Fibroblast of villous mesenchyme (primary cell): ENCODE measurements around the gene GRIK4. TPM values are rescaled to one million over a fixed set of nuclear protein-coding genes. Genes with fewer than 3 reads are reported as not detected.
A peak's percentile ranks its signal among the peaks of the same experiment; 100 is the strongest.

Source experiments
- DNase-seq: peaks from one replicate; pipeline ENCODE4 v3.0.0-alpha.2; 2010; ENCODE audit warnings: low read depth
- H3K4me3 ChIP-seq: 2 replicates; pipeline ENCODE4 v1.5.1; 2011; ENCODE audit warnings: low read depth, mild to moderate bottlenecking, low read length
- CTCF ChIP-seq: IDR thresholded peaks from 2 replicates; pipeline ENCODE4 v1.5.1; 2012; ENCODE audit warnings: low read depth, mild to moderate bottlenecking, low read length; ENCODE audit not compliant: insufficient read depth
- total RNA-seq: library from RNA; depleted of rRNA; stranded (reverse); fragments of >200 nt; gene quantifications from 2 replicates; pipeline ENCODE4 v1.2.3, GENCODE V29; 2012

Gene GRIK4
- total RNA-seq, 1 donor: under 0.01 TPM

GRCh38 chr11:120977266-120978137 lies 466.0 kb downstream of the GRIK4 start:
- H3K4me3 ChIP-seq: no peak overlapping the region
- DNase-seq: no peak
- no peak for TF ChIP-seq CTCF

- no peak for DNase-seq
- H3K4me3 ChIP-seq: no peak overlapping the region
- TF ChIP-seq CTCF: no peak
These were observed 467.2 kb downstream of the GRIK4 start for GRCh38 chr11:120978701-120979100.

GRCh38 chr11:120985718-120986569 lies 474.4 kb downstream of the GRIK4 start:
- peak; percentile 9 for TF ChIP-seq CTCF
- DNase-seq: peak; percentile 53
- H3K4me3 ChIP-seq: peak overlapping the region; percentile 39

GRCh38 chr11:120988603-120989002 lies 477.1 kb downstream of the GRIK4 start:
- no peak for TF ChIP-seq CTCF
- no peak for DNase-seq
- H3K4me3 ChIP-seq: no peak overlapping the region

GRCh38 chr11:120991830-120992686 lies 480.5 kb downstream of the GRIK4 start:
- DNase-seq: no peak
- TF ChIP-seq CTCF: no peak
- H3K4me3 ChIP-seq: no peak overlapping the region
